Neural progenitor cell (in vitro differentiated cells): ENCODE data around the gene CA7. TPM values are rescaled to one million over a fixed set of nuclear protein-coding genes. Genes with fewer than 3 reads are reported as not detected.

Experiments
- DNase-seq: peaks from one replicate; pipeline ENCODE4 v3.0.0-alpha.2; 2016; ENCODE audit warnings: low spot score
- H2AFZ ChIP-seq: fragments of 200-600 bp; sonication (generic); replicated peaks from 2 replicates; pipeline ENCODE4 v1.6.1; 2016; ENCODE audit warnings: antibody characterized with exemption
- H3F3A ChIP-seq: fragments of 200-600 bp; sonication (generic); 2 replicates; pipeline ENCODE4 v1.6.1; 2016; ENCODE audit warnings: antibody characterized with exemption, low read depth
- H3K27ac ChIP-seq: fragments of 200-600 bp; sonication (generic); 2 replicates; pipeline ENCODE4 v1.5.1; 2016; ENCODE audit warnings: mild to moderate bottlenecking
- H3K27me3 ChIP-seq: fragments of 200-600 bp; sonication (generic); 2 replicates; pipeline ENCODE4 v1.6.1; 2016; ENCODE audit warnings: mild to moderate bottlenecking, moderate library complexity
- H3K36me3 ChIP-seq: fragments of 200-600 bp; sonication (generic); 2 replicates; pipeline ENCODE4 v1.5.1; 2016
- H3K4me1 ChIP-seq: fragments of 200-600 bp; sonication (generic); 2 replicates; pipeline ENCODE4 v1.6.1; 2016; ENCODE audit warnings: mixed run types
- H3K4me2 ChIP-seq: fragments of 200-600 bp; sonication (generic); 2 replicates; pipeline ENCODE4 v1.6.1; 2016
- H3K4me3 ChIP-seq: fragments of 200-600 bp; sonication (generic); 2 replicates; pipeline ENCODE4 v1.5.1; 2016
- H3K79me2 ChIP-seq: fragments of 200-600 bp; sonication (generic); 2 replicates; pipeline ENCODE4 v1.6.1; 2016; ENCODE audit warnings: low read depth
- H3K9ac ChIP-seq: fragments of 200-600 bp; sonication (generic); 2 replicates; pipeline ENCODE4 v1.6.1; 2016
- H3K9me3 ChIP-seq: fragments of 200-600 bp; sonication (generic); 2 replicates; pipeline ENCODE4 v1.5.1; 2016; ENCODE audit warnings: low read depth
- H4K20me1 ChIP-seq: fragments of 200-600 bp; sonication (generic); 2 replicates; pipeline ENCODE4 v1.6.1; 2016; ENCODE audit warnings: low read depth
- H3K27ac Mint-ChIP-seq: 3 replicates; pipeline ENCODE4 v1.8.0; 2021; ENCODE audit warnings: mixed read lengths
- H3K27me3 Mint-ChIP-seq: 2 replicates; pipeline ENCODE4 v1.8.0; 2022; ENCODE audit warnings: low read depth, mild to moderate bottlenecking, inconsistent platforms, moderate library complexity, mixed read lengths; ENCODE audit not compliant: insufficient read depth
- H3K36me3 Mint-ChIP-seq: 3 replicates; pipeline ENCODE4 v1.8.0; 2021; ENCODE audit warnings: mixed read lengths
- H3K4me1 Mint-ChIP-seq: 3 replicates; pipeline ENCODE4 v1.8.0; 2021; ENCODE audit warnings: mixed read lengths
- H3K4me3 Mint-ChIP-seq: 3 replicates; pipeline ENCODE4 v1.8.0; 2021; ENCODE audit warnings: mild to moderate bottlenecking, moderate library complexity, mixed read lengths
- H3K9me3 Mint-ChIP-seq: 3 replicates; pipeline ENCODE4 v1.8.0; 2020; ENCODE audit warnings: mixed read lengths
- EZH2 ChIP-seq: fragments of 200-600 bp; sonication (generic); IDR thresholded peaks from 2 replicates; pipeline ENCODE4 v1.6.1; 2017; ENCODE audit warnings: antibody characterized with exemption, mild to moderate bottlenecking, moderate library complexity
- EZH2phosphoT487 ChIP-seq: fragments of 200-600 bp; sonication (generic); IDR thresholded peaks from 2 replicates; pipeline ENCODE4 v1.6.1; 2017; ENCODE audit warnings: antibody characterized with exemption
- total RNA-seq: library from RNA; depleted of rRNA; stranded (reverse); fragments of >200 nt; gene quantifications from 2 replicates; pipeline ENCODE4 v1.2.3, GENCODE V29; 2015; ENCODE audit warnings: low replicate concordance
- TF ChIP-seq, protein P1 (sequence below): fragments of 200-600 bp; sonication (generic); IDR thresholded peaks from 2 replicates; pipeline ENCODE4 v1.5.1; 2017; ENCODE audit warnings: antibody characterized with exemption, mild to moderate bottlenecking

Gene CA7
- total RNA-seq, 1 donor from 2014 or later, result not detected

DNA sequence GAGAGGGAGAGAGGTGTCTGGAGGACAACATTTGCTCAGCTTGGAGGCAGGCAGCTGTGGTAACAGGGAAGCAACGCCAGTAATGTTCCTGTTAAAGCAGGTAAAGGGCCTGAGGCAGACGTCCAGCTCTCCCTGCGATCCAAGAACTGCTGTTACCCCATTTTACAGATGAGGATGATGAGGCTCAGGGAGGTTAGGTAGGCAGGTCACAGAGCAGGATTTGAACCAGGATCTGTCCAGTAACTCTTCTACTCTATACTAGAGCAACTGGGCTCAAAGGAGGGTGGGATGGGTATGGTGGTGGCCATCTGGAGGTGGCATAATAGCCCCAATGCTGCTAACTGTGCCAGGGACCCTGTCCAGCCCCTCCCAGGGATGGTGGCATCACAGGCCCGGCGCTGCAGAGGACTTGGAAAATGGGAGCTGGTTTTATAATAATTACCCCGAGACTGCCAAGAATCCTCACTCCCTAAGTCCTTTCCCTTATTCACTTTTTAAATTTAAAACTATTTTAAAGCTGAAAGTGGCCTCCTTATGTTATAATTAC is 12.0 kb downstream of the CA7 start:
- Mint-ChIP-seq H3K9me3 (no peaks in the 10 kb centered on the region), H3K27ac (no peak overlapping the region), H3K4me1 (no peaks in the 10 kb centered on the region), H3K27me3 (peaks cover 11% of the 10 kb centered on the region), H3K36me3 (no peaks in the 10 kb centered on the region), H3K4me3 (no peak overlapping the region)
- H3K4me2 ChIP-seq, result no peak overlapping the region
- H3K9me3 ChIP-seq, result no peaks in the 10 kb centered on the region
- H2AFZ ChIP-seq, result no peak overlapping the region
- H4K20me1 ChIP-seq, result no peaks in the 10 kb centered on the region
- no peak overlapping the region for H3K9ac ChIP-seq
- H3K79me2 ChIP-seq, result no peaks in the 10 kb centered on the region
- H3K4me1 ChIP-seq, result no peaks in the 10 kb centered on the region
- no peak overlapping the region for H3K27ac ChIP-seq
- DNase-seq, result no peak
- no peak overlapping the region for H3K4me3 ChIP-seq
- H3F3A ChIP-seq, result no peaks in the 10 kb centered on the region
- no peaks in the 10 kb centered on the region for H3K27me3 ChIP-seq
- no peaks in the 10 kb centered on the region for H3K36me3 ChIP-seq
- TF ChIP-seq, protein P1, sequence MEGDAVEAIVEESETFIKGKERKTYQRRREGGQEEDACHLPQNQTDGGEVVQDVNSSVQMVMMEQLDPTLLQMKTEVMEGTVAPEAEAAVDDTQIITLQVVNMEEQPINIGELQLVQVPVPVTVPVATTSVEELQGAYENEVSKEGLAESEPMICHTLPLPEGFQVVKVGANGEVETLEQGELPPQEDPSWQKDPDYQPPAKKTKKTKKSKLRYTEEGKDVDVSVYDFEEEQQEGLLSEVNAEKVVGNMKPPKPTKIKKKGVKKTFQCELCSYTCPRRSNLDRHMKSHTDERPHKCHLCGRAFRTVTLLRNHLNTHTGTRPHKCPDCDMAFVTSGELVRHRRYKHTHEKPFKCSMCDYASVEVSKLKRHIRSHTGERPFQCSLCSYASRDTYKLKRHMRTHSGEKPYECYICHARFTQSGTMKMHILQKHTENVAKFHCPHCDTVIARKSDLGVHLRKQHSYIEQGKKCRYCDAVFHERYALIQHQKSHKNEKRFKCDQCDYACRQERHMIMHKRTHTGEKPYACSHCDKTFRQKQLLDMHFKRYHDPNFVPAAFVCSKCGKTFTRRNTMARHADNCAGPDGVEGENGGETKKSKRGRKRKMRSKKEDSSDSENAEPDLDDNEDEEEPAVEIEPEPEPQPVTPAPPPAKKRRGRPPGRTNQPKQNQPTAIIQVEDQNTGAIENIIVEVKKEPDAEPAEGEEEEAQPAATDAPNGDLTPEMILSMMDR, result no peak
- TF ChIP-seq EZH2 (no peak), EZH2phosphoT487 (no peak)

DNA sequence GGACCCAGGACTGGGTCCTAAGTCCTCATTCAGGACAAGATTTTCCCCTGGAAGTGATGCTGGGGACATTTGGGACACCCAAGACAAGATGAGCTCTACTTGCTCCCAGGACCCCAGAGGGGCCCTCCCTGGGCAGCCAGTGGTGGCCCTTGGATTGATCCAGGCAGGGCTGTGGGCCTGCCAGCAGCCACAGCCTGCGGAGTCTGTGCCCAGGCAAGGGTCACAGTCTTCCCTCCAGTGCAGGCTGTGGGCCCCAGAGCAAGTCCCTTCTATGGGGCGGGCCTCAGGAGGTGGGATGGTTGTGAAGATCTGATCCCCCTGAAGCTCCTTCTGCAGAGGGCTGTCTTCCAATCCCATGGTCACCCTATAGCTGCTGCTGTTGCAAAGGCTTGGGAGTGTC is 12.6 kb downstream of the CA7 start:
- Mint-ChIP-seq H3K27ac (no peak overlapping the region), H3K36me3 (no peaks in the 10 kb centered on the region), H3K27me3 (peaks cover 12% of the 10 kb centered on the region), H3K4me3 (no peak overlapping the region), H3K9me3 (no peaks in the 10 kb centered on the region), H3K4me1 (peaks cover 2% of the 10 kb centered on the region)
- Histone ChIP-seq H3K4me3 (no peak overlapping the region), H3F3A (no peaks in the 10 kb centered on the region), H3K9ac (no peak overlapping the region), H3K4me1 (no peaks in the 10 kb centered on the region), H3K27me3 (no peaks in the 10 kb centered on the region), H2AFZ (no peak overlapping the region), H3K79me2 (no peaks in the 10 kb centered on the region), H3K4me2 (no peak overlapping the region), H3K27ac (no peak overlapping the region), H4K20me1 (no peaks in the 10 kb centered on the region), H3K36me3 (no peaks in the 10 kb centered on the region), H3K9me3 (no peaks in the 10 kb centered on the region)
- TF ChIP-seq, protein P1, result no peak
- TF ChIP-seq EZH2, result no peak
- no peak for TF ChIP-seq EZH2phosphoT487
- DNase-seq, result no peak

DNA sequence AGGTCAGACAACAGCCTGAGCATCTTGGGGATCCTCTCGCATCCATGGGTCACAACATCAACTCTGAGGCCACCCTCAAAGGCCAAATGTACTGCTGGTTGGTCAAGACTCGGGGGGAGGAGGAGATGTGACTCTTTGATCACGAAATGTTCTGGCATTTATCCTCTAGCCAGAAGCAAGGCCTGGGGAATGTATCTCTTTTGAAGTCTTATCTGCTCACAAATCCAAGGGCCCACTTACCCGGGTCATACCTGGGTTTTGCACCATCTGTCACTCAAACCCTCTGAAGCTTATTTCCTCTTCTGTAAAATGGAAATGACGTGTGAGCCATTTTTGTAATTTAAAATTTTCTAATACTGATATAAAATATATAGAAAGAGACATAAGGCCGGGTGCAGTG is 13.2 kb downstream of the CA7 start:
- H3K27ac Mint-ChIP-seq, result no peak overlapping the region
- H3K4me3 Mint-ChIP-seq, result no peak overlapping the region
- H2AFZ ChIP-seq, result no peak overlapping the region
- TF ChIP-seq, protein P1, result no peak
- H3K9me3 Mint-ChIP-seq, result no peaks in the 10 kb centered on the region
- no peak overlapping the region for H3K9ac ChIP-seq
- no peak overlapping the region for H3K4me3 ChIP-seq
- no peaks in the 10 kb centered on the region for H3K9me3 ChIP-seq
- no peak for DNase-seq
- no peaks in the 10 kb centered on the region for H3K36me3 Mint-ChIP-seq
- H3K79me2 ChIP-seq, result no peaks in the 10 kb centered on the region
- peaks cover 2% of the 10 kb centered on the region for H3K4me1 Mint-ChIP-seq
- H3K36me3 ChIP-seq, result no peaks in the 10 kb centered on the region
- no peaks in the 10 kb centered on the region for H3K27me3 ChIP-seq
- H3K4me2 ChIP-seq, result no peak overlapping the region
- H3F3A ChIP-seq, result no peaks in the 10 kb centered on the region
- H3K27ac ChIP-seq, result no peak overlapping the region
- no peaks in the 10 kb centered on the region for H3K4me1 ChIP-seq
- no peaks in the 10 kb centered on the region for H4K20me1 ChIP-seq
- peaks cover 12% of the 10 kb centered on the region for H3K27me3 Mint-ChIP-seq
